GM19240 (cell line): ENCODE data around the gene GPX4.
"Not testable (repeated sequence)": the region's sequence is repeated elsewhere in the genome, so short reads cannot be mapped to it uniquely, and the experiment has no call there.

ENCODE experiments used
- DNase-seq: peaks from one replicate; pipeline ENCODE4 v3.0.0; 2011; ENCODE audit warnings: low spot score; ENCODE audit not compliant: insufficient read length

The GPX4 gene

DNA sequence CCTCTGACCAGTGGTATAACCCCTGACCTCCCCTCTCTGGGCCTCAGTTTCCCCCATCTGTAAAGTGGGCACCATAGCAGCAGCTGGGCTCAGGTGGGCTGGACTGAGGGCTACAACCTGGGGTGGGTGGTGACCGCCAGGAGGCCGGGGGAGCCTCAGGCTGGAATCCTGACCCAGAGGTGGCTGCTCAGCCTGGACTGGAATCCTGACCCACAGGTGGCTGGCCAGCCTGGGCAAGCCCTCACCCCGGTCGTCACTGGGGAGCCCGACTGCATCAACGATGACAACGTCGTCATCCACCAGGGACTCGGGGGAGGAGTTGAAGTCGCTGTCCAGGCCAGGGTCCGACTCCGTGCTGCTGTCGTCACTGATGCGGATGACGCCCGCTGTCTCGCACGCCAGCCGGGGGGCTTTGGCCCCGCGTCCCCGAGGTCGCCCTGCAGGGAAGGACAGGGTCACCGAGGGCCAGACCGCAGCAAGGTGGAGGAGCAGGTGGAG lies 10.2 kb downstream of the GPX4 start:
- DNase-seq, result no peak

DNA sequence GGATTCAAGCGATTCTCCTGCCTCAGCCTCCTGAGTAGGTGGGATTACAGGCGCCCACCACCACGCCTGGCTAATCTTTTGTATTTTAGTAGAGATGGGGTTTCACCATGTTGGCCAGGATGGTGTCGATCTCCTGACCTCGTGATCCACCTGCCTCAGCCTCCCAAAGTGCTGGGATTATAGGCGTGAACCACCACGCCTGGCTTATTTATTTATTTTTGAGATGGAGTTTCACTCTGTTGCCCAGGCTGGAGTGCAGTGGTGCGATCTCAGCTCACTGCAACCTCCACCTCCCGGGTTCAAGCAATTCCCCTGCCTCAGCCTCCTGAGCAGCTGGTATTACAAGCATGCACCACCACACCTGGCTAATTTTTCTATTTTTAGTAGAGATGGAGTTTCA lies 10.9 kb downstream of the GPX4 start:
- not testable (repeated sequence) for DNase-seq

DNA sequence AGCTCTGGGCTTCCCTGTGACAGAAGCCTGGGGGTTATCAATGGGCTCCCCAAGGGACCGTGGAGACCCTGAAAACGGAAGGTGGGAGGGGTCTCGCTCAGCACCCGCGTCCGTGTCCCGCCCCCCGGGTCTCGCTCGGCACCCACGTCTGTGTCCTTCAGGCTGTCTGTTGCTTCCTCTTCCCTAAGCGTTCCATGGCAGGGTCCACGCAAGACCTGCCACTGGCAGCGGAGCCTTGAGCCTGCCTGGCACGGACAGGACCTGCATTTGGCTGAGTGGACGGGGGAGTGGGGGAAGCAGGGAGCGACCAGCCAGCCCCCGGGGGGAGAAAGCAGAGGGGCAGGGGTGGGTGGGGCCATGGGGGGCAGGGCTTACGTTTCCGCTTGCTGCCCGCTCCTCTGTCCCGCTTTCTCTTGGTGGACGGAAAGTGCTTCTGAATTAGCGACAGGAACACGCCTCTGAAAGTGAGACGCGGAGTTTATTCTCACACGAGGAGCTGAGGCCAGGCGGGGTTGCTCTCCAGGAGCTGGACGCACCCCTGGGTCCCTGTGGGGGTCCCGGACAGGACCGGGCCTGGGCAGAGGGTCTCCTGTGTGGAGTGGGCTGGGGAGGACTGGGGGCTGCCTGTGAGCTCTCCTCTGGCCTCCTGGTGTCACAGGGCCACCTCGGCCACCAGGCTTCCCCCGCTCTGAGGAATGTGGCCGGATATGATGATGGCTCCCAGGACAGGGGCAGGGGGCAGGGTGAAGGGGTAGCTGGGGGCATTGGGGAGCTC lies 12.0 kb downstream of the GPX4 start:
- DNase-seq, result no peak

DNA sequence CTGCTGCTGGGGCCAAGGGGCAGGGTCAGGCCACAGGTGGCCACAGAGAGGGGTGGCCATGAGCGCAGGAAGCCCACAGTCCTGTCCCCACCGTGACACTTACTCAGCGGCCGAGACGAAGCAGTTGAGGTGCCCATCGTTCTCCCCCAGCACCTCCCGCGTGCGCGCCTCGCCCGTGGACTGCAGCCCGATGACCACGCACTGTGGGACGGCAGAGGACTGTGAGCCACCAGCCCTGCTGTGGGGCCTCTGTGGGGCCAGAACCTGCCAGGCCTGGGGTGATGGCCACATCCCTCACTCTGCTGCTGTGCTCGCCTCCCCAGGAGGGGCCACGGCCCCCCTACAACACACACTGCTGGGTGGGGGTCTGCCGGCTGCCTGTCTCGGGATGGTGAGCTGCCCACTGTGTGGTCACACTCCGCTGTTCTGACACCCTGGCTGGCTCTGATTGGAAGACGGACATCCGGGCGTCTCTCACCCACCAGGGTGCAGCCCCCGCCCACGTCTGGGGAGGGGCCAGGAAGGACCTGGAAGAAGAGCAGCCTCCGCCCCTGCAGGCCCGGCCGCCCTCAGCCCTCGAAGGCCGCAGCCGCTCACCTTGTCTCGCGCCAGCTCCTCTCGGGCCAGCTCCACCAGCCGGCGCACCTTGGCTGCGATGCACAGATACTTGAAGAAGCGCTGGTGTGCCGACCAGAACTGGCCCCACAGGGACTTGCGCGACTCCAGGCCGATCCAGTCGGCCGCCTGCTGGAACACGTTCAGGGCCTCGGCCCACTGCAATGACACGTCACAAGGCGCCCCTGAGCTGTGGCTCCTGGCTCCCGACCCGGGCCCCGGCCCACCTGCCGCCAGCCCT lies 13.2 kb downstream of the GPX4 start:
- DNase-seq, result no peak

DNA sequence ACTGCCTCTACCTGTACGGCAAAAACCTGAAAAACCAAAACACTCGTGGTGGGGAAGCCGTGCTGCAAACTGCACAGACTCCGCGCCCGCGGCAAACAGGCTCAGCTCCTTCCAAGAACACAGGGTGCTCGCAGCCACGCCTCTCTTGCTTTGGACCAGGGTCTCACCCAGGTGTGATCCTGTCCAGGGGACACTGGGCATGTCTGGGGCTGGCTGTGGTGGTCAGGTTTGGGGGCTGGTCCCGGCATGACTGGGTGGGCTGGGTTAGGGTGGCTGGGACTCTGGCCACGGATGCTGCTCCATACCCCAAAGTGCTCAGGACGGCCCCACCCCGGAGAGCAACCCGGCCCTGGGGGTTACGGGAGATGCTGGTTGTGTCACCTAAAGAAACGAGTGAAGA lies 13.9 kb downstream of the GPX4 start:
- DNase-seq, result no peak

DNA sequence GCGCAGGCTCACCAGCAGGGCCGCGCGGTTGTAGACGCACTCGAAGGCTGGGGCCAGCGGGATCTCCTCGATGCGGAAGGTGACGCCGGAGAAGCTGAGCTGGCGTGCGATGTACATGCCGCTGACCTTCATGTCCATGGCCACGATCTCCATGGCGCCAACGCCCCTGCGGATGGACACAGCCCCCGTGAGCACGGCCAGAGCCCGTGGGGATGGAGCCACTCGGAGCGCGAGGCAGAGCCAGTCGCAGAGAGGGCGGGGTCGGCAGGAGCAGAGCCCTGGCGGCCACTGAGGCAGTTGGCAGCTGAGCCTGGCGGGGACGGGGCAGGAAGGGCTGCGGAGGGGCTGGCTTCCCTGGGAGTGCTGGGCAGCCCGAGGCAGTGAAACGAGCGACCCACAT lies 15.2 kb downstream of the GPX4 start:
- no peak for DNase-seq

DNA sequence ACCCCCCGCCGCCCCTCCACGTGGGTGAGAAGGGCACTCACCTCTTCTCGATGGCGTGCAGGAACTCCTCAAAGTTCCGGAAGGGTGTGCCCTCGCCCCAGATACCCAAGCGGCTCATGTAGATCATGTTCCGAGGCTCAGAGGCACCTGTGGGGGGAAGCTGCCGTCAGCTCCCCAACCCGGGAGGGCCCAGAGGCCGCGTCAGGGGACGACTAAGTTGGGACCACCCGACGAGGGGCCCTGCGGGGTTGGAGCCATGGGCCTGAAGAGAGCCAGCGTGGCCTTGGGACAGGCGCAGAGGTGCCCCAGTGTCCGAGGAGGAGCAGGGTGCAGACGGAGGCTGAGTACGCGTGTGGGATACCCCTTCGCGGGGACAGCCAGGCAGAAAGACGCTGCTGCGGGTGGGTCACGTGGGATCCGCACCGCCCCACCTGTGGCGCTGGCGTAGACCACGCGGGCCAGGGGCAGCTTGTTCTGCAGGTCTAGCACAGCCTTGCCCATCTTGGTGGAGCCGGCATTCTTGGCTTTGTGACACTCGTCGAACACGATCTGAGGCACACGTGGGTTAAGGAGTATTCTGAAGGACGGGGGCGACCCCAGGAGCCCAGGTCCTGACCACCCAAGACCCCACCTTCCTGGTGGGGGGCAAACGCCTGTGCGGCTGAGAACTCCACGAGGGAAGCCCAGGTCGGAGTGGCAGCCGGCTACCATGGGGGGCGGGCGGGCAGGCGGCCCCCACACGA lies 15.9 kb downstream of the GPX4 start:
- DNase-seq, result no peak

GRCh38 chr19:1121395-1121794 lies 17.6 kb downstream of the GPX4 start:
- no peak for DNase-seq

GRCh38 chr19:1122021-1122971 lies 18.5 kb downstream of the GPX4 start:
- no peak for DNase-seq

- no peak for DNase-seq
Observed at GRCh38 chr19:1122972-1123363, 19.2 kb downstream of the GPX4 start.

DNA sequence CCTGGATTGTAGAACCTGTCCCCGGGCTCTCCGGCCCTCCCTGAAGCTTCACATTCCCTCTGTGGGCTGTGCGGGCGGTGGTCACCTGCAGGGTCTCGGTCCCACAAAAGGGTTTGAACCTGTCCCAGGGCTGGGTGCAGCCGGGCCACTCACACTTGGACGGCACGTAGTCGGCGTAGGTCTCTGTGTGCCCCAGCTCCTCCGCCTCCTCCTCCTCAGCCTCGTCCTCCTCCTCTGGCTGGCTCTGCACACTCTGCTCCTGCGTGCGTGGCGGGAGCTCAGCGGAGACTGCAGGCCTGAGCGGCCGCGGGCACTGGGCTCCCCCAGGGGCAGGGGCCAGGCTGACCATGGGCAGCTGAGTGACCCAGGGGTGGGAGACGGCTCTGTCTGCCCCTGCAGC lies 19.6 kb downstream of the GPX4 start:
- no peak for DNase-seq

DNA sequence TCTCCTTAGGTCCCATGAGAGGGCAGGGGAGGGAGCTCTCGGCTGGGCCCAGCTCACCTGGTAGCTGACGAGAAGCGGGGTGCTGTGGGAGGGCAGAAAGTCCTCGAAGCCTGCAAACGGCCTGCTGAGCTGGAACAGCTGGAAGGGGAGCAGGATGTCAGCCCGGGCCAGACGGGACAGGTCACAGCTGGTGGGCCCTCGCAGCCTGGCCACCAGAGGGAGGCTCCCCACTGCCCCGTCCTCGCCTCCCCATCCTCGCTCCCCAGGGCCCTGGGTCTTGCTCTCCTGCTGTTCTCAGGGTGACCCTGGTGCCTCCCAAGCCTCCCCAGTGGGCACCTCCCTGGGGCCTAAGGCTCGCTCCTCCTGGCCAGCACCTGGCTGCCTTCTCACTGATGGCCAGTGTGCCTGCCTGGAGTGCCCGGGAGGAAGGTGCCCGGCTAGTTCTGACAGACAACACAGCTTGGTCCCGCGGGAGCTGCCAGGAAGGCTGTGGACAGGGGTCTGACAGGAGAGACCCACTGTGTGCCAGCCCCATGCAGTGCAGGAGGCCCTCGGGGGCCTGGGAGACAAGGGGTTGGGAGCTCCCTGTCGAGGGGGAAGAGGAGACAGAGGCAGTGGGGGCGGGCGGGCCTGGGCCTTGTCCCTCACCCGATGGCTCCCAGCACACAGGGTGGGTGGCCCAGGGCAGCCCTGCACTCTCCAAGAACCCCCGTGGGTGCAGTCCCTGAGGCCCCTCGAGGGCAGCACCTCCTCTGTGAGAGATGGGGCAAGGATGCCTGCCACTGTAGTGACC lies 20.3 kb downstream of the GPX4 start:
- DNase-seq, result no peak

- no peak for DNase-seq
Observed at GRCh38 chr19:1125601-1126467, 22.0 kb downstream of the GPX4 start.

DNA sequence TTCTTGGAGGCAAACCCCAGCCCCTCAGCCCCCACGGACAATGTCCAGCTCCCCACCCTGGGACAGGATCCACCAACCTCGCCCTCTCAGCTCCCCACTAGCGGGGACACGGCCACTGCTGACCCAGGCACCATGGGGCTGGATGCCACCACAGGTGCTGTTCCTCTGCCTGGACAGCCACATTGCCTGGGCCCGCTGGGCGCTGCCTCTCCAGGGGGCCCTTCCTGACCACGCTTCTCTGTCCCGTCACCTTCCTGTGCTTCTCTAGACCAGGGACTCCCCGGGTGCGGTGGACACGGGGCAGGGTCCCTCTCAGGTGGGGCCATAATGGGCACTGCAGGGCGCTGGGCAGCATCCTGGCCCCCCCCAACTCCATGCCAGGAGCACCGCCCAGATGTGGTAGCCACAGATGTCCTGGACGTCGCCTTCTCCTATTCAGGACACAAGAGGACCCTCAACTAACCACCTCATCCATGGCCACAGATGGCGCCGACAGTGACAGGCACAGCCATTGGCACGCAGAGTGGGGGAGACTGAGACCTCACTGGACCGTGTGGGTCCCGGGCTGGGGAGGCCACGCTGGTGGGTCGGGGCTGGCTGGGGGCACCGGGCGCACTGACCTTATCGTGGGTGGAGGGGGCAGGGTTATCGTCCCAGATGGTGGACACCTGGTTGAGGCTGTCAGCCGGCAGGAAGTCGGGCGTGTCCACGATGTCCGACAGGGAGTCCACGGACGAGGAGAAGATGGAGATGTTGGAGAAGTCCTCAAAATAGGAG lies 23.4 kb downstream of the GPX4 start:
- DNase-seq, result no peak

DNA sequence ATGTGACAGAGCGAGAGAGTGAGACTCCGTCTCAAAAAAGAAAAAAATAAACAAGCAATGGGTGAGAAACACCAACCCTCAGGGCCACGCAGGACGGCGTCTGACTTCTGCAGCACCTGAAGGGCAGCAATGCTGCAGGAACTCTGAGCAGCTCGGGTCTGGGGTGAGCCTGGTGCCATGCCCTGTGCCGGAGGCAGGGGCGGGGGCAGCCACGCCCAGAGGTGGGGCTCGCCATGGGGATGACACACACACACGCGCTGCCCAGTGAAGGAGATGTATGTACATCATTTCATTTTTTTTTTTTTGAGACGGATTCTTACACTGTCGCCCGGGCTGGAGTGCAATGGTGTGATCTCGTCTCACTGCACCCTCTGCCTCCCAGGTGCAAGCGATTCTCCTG lies 24.3 kb downstream of the GPX4 start:
- no peak for DNase-seq

GRCh38 chr19:1129084-1129483 lies 25.3 kb downstream of the GPX4 start:
- not testable (repeated sequence) for DNase-seq

- DNase-seq, result no peak
Observed at GRCh38 chr19:1129535-1129934, 25.7 kb downstream of the GPX4 start.
